Stomach (tissue), 9 donors: ENCODE measurements around the gene TEDC1. TPM values are rescaled to one million over a fixed set of nuclear protein-coding genes. Genes with fewer than 3 reads are reported as not detected.
A peak's percentile ranks its signal among the peaks of the same experiment; 100 is the strongest.

Experiments
- DNase-seq, 2 donors: peaks; one replicate each; pipeline versions ENCODE4 v3.0.0 to v3.0.0-alpha.2; 2013 to 2019
- H3K27ac ChIP-seq, 5 donors: fragments of 200-600 bp in 4 of 5; sonication (generic) in 4 of 5; one replicate each; pipeline ENCODE4 v1.5.1; 2013 to 2019; ENCODE audit warnings: mild to moderate bottlenecking in 1 of 5, moderate library complexity in 1 of 5
- H3K27me3 ChIP-seq, 3 donors: fragments of 200-600 bp; sonication (generic); one replicate each; pipeline ENCODE4 v1.5.1; 2017 to 2019; ENCODE audit warnings: mixed run types in 1 of 3
- H3K36me3 ChIP-seq, 4 donors: fragments of 200-600 bp; sonication (generic); 1 replicate in 3 of 4; 2 replicates in 1 of 4; pipeline ENCODE4 v1.5.1; 2016 to 2019
- H3K4me1 ChIP-seq, 4 donors: fragments of 200-600 bp; sonication (generic); one replicate each; pipeline ENCODE4 v1.5.1; 2016 to 2019
- H3K4me3 ChIP-seq, 4 donors: fragments of 200-600 bp; sonication (generic) in 3 of 4; one replicate each; pipeline ENCODE4 v1.5.1; 2016 to 2019; ENCODE audit warnings: mild to moderate bottlenecking in 1 of 4
- H3K9me3 ChIP-seq, 4 donors: fragments of 200-600 bp; sonication (generic); one replicate each; pipeline ENCODE4 v1.5.1; 2016 to 2019
- EP300 ChIP-seq: sonication (generic); formaldehyde crosslinking; IDR thresholded peaks from one replicate; pipeline ENCODE4 v1.6.1; 2017; ENCODE audit warnings: antibody characterized with exemption
- POLR2A ChIP-seq, 4 donors: fragments of 450-650 bp; IDR thresholded peaks; one replicate each; pipeline ENCODE4 v1.6.1; 2016; ENCODE audit warnings: antibody characterized with exemption in 4 of 4, control low read depth in 2 of 4, mild to moderate bottlenecking in 1 of 4, moderate library complexity in 1 of 4
- POLR2AphosphoS5 ChIP-seq, 3 donors: sonication (generic); formaldehyde crosslinking; IDR thresholded peaks; one replicate each; pipeline ENCODE4 v1.6.1; 2016; ENCODE audit warnings: antibody characterized with exemption in 3 of 3
- WGBS, 5 donors: extraction: QIAGEN DNeasy Blood & Tissue Kit in 3 of 5; methylation state at CpG; one replicate each; pipeline versions ENCODE4 v1.1.5 to v1.1.7; 2013 to 2018; 5-methylcytosine and 5-hydroxymethylcytosine counted together
- intact Hi-C: fragments of 100-400 bp; cut with DNase I; formaldehyde crosslinking; loops from one replicate; pipeline ENCODE4 v1.15.1; 2023; ENCODE audit warnings: low total_unique reads
- polyA plus RNA-seq, 3 donors: library from polyadenylated mRNA; stranded (reverse); fragments of 200-250 nt; gene quantifications; one replicate each; pipeline ENCODE4 v1.2.3, GENCODE V29; 2013
- total RNA-seq, 5 donors: library from RNA; depleted of rRNA; stranded (reverse); fragments of >200 nt; gene quantifications; one replicate each; pipeline versions ENCODE4 v1.1.0 to v1.2.3, GENCODE V29; 2014 to 2016
- TF ChIP-seq, protein P1 (sequence below), 7 experiments: fragments of 450-650 bp in 4 of 7; fragments of 200-600 bp in 3 of 7; sonication (generic) in 3 of 7; IDR thresholded peaks; one replicate each; pipeline ENCODE4 v1.5.1; 2016 to 2019; ENCODE audit warnings: antibody characterized with exemption in 7 of 7, control low read depth in 2 of 7, mild to moderate bottlenecking in 1 of 7
- donor health status: healthy with polysubstance abuse.
- donor health status: Bipolar disorder and iron deficiency.
- donor health status: healthy.

TEDC1 gene
- total and polyA plus RNA-seq, 8 donors = 3.0 to 167 (median 17.9) TPM

DNA sequence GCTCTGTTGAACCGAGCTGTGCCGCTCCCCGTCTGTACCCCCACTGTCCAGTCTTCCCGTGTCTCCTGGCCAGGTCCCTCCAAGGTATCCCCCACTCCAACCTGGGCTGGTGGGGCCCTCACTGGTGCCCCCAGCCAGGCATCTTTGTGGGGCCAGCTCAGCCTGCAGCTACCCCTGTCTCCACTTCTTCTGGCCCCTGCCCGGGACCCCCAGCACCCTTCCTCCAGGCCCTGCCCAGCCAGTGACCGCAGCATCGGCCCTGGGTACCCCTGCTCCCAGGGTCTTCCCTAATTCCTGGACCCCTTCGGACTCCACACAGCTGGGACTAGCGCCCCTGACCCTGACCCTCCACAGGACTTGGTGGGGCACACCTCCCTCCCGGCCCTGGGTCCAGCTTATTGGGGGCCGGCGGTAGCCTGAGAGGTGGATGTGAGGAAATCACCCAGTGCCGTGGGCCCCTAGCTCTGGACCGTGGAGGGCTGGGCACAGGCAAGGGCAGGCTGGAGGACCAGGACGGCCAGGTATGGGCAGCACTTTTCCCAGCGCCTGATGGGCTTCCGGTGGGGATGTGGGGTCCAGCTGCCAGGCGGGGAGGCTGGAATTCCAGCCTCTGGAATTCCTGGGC is 8.4 kb upstream of the TEDC1 start:
- intact Hi-C loops = no loop called here
- peak overlapping the region; percentile 48 to 95 (median 91) for H3K27ac ChIP-seq
- H3K36me3 ChIP-seq = peaks cover 0 to 18% (median 4%) of the 10 kb centered on the region in 4 donors
- peaks cover 62 to 97% (median 82%) of the 10 kb centered on the region in 4 donors for H3K4me1 ChIP-seq
- peak overlapping the region in 1 of 4 donors; percentile 41 for H3K4me3 ChIP-seq
- WGBS, 5 donors = 55 to 72% (median 71%) methylated on average over 13 to 18 of the region's 18 CpGs
- TF ChIP-seq, protein P1, sequence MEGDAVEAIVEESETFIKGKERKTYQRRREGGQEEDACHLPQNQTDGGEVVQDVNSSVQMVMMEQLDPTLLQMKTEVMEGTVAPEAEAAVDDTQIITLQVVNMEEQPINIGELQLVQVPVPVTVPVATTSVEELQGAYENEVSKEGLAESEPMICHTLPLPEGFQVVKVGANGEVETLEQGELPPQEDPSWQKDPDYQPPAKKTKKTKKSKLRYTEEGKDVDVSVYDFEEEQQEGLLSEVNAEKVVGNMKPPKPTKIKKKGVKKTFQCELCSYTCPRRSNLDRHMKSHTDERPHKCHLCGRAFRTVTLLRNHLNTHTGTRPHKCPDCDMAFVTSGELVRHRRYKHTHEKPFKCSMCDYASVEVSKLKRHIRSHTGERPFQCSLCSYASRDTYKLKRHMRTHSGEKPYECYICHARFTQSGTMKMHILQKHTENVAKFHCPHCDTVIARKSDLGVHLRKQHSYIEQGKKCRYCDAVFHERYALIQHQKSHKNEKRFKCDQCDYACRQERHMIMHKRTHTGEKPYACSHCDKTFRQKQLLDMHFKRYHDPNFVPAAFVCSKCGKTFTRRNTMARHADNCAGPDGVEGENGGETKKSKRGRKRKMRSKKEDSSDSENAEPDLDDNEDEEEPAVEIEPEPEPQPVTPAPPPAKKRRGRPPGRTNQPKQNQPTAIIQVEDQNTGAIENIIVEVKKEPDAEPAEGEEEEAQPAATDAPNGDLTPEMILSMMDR (IDR thresholded peaks at IDR 0.05) = no peak
- TF ChIP-seq POLR2A (IDR thresholded peaks at IDR 0.05) (no peak), POLR2AphosphoS5 (IDR thresholded peaks at IDR 0.05) (no peak), EP300 (no peak)
- no peaks in the 10 kb centered on the region for H3K9me3 ChIP-seq
- no peak for DNase-seq
- peaks cover 0 to 65% (median 23%) of the 10 kb centered on the region in 3 donors for H3K27me3 ChIP-seq

GRCh38 chr14:105483300-105484068 is 7.6 kb upstream of the TEDC1 start:
- WGBS, 5 donors = 46 to 85% (median 55%) methylated on average over 14 to 18 of the region's 18 CpGs
- peak overlapping the region; percentile 48 to 95 (median 91) for H3K27ac ChIP-seq
- peaks cover 71 to 98% (median 83%) of the 10 kb centered on the region in 4 donors for H3K4me1 ChIP-seq
- no peaks in the 10 kb centered on the region for H3K9me3 ChIP-seq
- peaks cover 0 to 65% (median 15%) of the 10 kb centered on the region in 3 donors for H3K27me3 ChIP-seq
- H3K4me3 ChIP-seq = no peak overlapping the region
- peak in 1 of 2 donors; percentile 71 for DNase-seq
- H3K36me3 ChIP-seq = peaks cover 0 to 14% (median 4%) of the 10 kb centered on the region in 4 donors
- intact Hi-C loops = no loop called here
- TF ChIP-seq POLR2A (IDR thresholded peaks at IDR 0.05) (no peak), POLR2AphosphoS5 (IDR thresholded peaks at IDR 0.05) (no peak), EP300 (no peak)
- TF ChIP-seq, protein P1 (IDR thresholded peaks at IDR 0.05) = no peak

DNA sequence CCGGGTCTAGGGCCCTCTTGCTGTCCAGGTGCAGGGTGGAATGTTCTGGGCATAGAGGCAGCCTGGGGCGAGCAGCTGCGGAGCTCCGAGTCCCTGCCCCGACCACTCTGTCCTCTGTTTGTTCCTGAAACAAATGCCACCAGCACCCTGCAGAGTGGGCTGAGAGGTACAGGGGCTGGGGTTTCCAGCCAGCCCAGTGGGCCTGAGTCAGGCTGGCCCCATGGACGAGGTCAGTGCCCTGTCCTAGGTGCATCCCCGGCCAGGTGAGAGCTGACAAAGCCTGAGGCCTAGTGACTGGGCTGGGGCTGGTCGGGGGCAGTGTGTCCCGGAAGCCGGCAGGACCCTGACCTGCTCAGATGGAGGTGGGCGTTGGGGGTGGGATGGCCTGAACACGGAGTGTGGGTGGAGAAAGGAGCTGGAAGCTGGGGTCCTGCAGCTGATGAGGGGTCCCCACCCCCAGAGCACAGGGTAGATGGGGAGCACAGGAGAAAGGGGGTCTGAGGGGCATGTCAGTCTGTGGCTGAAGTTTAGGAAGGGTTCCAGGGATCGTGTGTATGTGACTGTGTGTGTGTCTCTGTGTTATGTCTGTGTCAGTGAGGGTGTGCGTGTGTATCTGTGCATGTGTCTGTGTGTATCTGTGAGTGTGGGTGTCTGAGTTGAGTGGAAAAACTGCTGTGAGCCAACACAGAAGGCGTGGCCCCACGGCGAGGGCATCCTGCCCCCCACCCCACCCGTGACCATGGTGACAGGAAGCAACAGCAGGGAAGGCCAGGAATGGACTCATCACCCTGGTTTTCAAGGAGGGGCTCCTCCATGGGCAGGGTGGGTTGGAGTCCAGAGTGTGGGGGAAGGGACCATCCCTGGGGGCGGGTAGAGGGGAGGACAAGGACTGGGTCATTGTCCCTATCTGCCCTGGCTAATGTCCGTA is 6.7 kb upstream of the TEDC1 start:
- DNase-seq = peak in 1 of 2 donors; percentile 79
- 64 to 75% (median 72%) methylated on average over 19 to 20 of the region's 20 CpGs for WGBS, 5 donors
- intact Hi-C loops = no loop called here

More for the DNA sequence above, 6.7 kb upstream of the TEDC1 start:
- TF ChIP-seq POLR2AphosphoS5 (IDR thresholded peaks at IDR 0.05) (no peak), POLR2A (IDR thresholded peaks at IDR 0.05) (no peak), EP300 (no peak)
- TF ChIP-seq, protein P1 (IDR thresholded peaks at IDR 0.05) = no peak
- Histone ChIP-seq H3K9me3 (no peaks in the 10 kb centered on the region), H3K27me3 (peaks cover 0 to 62% (median 10%) of the 10 kb centered on the region in 3 donors), H3K4me3 (no peak overlapping the region), H3K27ac (peak overlapping the region in 2 of 5 donors; percentile 91 to 95), H3K36me3 (peaks cover 0 to 6% (median 2%) of the 10 kb centered on the region in 4 donors), H3K4me1 (peaks cover 79 to 99% (median 88%) of the 10 kb centered on the region in 4 donors)
